ENCODE measurements around the gene PRKN.
A peak's percentile ranks its signal among the peaks of the same experiment; 100 is the strongest.

The PRKN gene

GRCh38 chr6:161303628-161304340, 1423.8 kb downstream of the PRKN start:
- H3K27me3 ChIP-seq (ENCODE audit: insufficient read depth, poor library complexity, severe bottlenecking): no peaks in the 10 kb centered on the region
- no peaks in the 10 kb centered on the region for H3K9me3 ChIP-seq (ENCODE audit: severe bottlenecking)
- TF ChIP-seq, protein P1, sequence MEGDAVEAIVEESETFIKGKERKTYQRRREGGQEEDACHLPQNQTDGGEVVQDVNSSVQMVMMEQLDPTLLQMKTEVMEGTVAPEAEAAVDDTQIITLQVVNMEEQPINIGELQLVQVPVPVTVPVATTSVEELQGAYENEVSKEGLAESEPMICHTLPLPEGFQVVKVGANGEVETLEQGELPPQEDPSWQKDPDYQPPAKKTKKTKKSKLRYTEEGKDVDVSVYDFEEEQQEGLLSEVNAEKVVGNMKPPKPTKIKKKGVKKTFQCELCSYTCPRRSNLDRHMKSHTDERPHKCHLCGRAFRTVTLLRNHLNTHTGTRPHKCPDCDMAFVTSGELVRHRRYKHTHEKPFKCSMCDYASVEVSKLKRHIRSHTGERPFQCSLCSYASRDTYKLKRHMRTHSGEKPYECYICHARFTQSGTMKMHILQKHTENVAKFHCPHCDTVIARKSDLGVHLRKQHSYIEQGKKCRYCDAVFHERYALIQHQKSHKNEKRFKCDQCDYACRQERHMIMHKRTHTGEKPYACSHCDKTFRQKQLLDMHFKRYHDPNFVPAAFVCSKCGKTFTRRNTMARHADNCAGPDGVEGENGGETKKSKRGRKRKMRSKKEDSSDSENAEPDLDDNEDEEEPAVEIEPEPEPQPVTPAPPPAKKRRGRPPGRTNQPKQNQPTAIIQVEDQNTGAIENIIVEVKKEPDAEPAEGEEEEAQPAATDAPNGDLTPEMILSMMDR (IDR thresholded peaks at IDR 0.05; ENCODE audit: poor library complexity, severe bottlenecking): no peak
- ATAC-seq (ENCODE audit: low read depth) (peak; percentile 87), DNase-seq (ENCODE audit: low spot score) (no peak)
- H3K36me3 ChIP-seq (ENCODE audit: low read depth): no peaks in the 10 kb centered on the region
- peaks cover 25% of the 10 kb centered on the region for H3K4me1 ChIP-seq (ENCODE audit: insufficient read depth, poor library complexity, severe bottlenecking)
- no peak overlapping the region for H3K4me3 ChIP-seq (ENCODE audit: severe bottlenecking)
- H3K27ac ChIP-seq (ENCODE audit: poor library complexity, severe bottlenecking): peak overlapping the region; percentile 71

GRCh38 chr6:161302949-161303348, 1424.6 kb downstream of the PRKN start:
- no peak for DNase-seq (ENCODE audit: low spot score)
- TF ChIP-seq, protein P1 (IDR thresholded peaks at IDR 0.05; ENCODE audit: poor library complexity, severe bottlenecking): no peak
- Histone ChIP-seq H3K4me3 (ENCODE audit: severe bottlenecking) (no peak overlapping the region), H3K4me1 (ENCODE audit: insufficient read depth, poor library complexity, severe bottlenecking) (peaks cover 25% of the 10 kb centered on the region), H3K27me3 (ENCODE audit: insufficient read depth, poor library complexity, severe bottlenecking) (no peaks in the 10 kb centered on the region), H3K36me3 (ENCODE audit: low read depth) (no peaks in the 10 kb centered on the region), H3K27ac (ENCODE audit: poor library complexity, severe bottlenecking) (peak overlapping the region; percentile 71), H3K9me3 (ENCODE audit: severe bottlenecking) (no peaks in the 10 kb centered on the region)
- ATAC-seq (ENCODE audit: low read depth): no peak

DNA sequence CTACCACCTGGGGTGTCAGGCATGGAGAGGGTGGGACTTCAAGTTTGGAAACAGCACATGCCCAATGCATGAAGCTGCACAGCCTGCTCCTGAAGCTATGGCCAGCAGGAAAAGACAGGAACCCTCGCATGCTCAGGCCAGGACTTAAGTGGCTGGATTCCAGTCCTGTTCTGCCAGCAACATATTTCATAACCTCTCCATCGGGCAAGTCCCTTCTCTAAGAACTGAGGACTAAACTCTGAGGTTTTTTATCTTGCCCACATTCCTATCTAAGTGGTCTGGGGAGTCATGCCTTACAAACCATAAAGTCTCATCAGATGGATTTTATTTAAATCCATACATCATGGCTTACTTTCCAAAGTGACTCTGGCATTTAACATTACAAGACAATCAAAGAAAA, 1426.2 kb downstream of the PRKN start:
- no peaks in the 10 kb centered on the region for H3K36me3 ChIP-seq (ENCODE audit: low read depth)
- no peaks in the 10 kb centered on the region for H3K27me3 ChIP-seq (ENCODE audit: insufficient read depth, poor library complexity, severe bottlenecking)
- H3K9me3 ChIP-seq (ENCODE audit: severe bottlenecking): peaks cover 1% of the 10 kb centered on the region
- H3K27ac ChIP-seq (ENCODE audit: poor library complexity, severe bottlenecking): peak overlapping the region; percentile 13
- ATAC-seq (ENCODE audit: low read depth) (peak; percentile 51), DNase-seq (ENCODE audit: low spot score) (no peak)
- H3K4me1 ChIP-seq (ENCODE audit: insufficient read depth, poor library complexity, severe bottlenecking): peaks cover 25% of the 10 kb centered on the region
- TF ChIP-seq, protein P1 (IDR thresholded peaks at IDR 0.05; ENCODE audit: poor library complexity, severe bottlenecking): no peak
- H3K4me3 ChIP-seq (ENCODE audit: severe bottlenecking): no peak overlapping the region

DNA sequence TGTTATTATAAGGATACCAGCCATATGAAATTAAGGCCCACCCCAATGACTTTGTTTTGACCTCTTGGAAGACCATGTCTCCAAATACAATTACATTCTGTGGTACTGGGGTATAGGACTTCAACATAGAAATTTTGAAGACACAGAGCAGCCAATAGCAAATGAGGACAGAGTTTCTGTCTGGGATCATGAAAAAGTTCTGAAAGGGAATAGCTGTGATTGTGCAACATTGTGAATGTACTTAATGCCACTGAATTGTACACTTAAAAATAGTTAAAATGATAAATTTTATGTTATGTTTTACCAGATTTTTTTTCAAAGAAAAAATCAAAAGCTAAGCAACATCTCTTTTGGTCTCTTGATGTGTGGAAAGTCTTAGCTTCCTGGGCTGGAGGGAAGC, 1426.7 kb downstream of the PRKN start:
- Histone ChIP-seq H3K9me3 (ENCODE audit: severe bottlenecking) (peaks cover 6% of the 10 kb centered on the region), H3K36me3 (ENCODE audit: low read depth) (no peaks in the 10 kb centered on the region), H3K27me3 (ENCODE audit: insufficient read depth, poor library complexity, severe bottlenecking) (no peaks in the 10 kb centered on the region), H3K4me3 (ENCODE audit: severe bottlenecking) (no peak overlapping the region), H3K4me1 (ENCODE audit: insufficient read depth, poor library complexity, severe bottlenecking) (peaks cover 25% of the 10 kb centered on the region), H3K27ac (ENCODE audit: poor library complexity, severe bottlenecking) (peak overlapping the region; percentile 13)
- TF ChIP-seq, protein P1 (IDR thresholded peaks at IDR 0.05; ENCODE audit: poor library complexity, severe bottlenecking): no peak
- DNase-seq (ENCODE audit: low spot score): no peak
- no peak for ATAC-seq (ENCODE audit: low read depth)

DNA sequence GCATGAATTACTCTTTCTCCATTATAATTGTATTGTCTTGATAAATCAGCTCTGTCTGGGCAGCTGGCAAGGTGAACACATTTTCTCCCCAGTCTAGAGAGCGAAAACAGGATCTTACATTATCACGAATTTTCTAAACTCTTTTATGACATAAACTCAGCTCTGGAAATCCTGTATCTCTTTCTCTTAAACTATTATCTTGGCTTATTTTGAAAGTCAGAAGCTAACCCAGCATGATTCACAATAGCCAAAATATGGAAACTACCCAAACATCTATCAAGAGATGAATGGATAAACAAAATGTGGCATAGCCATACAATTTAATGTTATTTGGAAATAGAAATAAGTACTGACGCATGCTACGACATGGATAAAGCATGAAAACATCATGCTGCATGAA, 1427.8 kb downstream of the PRKN start:
- H3K36me3 ChIP-seq (ENCODE audit: low read depth): no peaks in the 10 kb centered on the region
- peaks cover 11% of the 10 kb centered on the region for H3K9me3 ChIP-seq (ENCODE audit: severe bottlenecking)
- no peak overlapping the region for H3K27ac ChIP-seq (ENCODE audit: poor library complexity, severe bottlenecking)
- no peak for DNase-seq (ENCODE audit: low spot score)
- H3K27me3 ChIP-seq (ENCODE audit: insufficient read depth, poor library complexity, severe bottlenecking): no peaks in the 10 kb centered on the region
- peaks cover 25% of the 10 kb centered on the region for H3K4me1 ChIP-seq (ENCODE audit: insufficient read depth, poor library complexity, severe bottlenecking)
- no peak overlapping the region for H3K4me3 ChIP-seq (ENCODE audit: severe bottlenecking)
- TF ChIP-seq, protein P1 (IDR thresholded peaks at IDR 0.05; ENCODE audit: poor library complexity, severe bottlenecking): no peak
- no peak for ATAC-seq (ENCODE audit: low read depth)
